Activated T-cell treated with anti-CD3 and anti-CD28 coated beads, Interleukin-2, amount 50 U/mL, for 4 hours (primary cell): ENCODE data around the gene KCNQ5. TPM values are rescaled to one million over a fixed set of nuclear protein-coding genes. Genes with fewer than 3 reads are reported as not detected.
"Not testable (repeated sequence)": the region's sequence is repeated elsewhere in the genome, so short reads cannot be mapped to it uniquely, and the experiment has no call there.

ENCODE experiments used
- ATAC-seq, 2 donors: fragments of 200-7000 bp; cut with Tn5 transposase; one replicate each; pipeline ENCODE4 v1.10.0; 2021
- DNase-seq: peaks from one replicate; pipeline ENCODE4 v3.0.0-alpha.2; 2020
- H3K27me3 Mint-ChIP-seq: one replicate; pipeline ENCODE4 v1.8.0; 2021; ENCODE audit warnings: low read depth, mixed read lengths
- H3K36me3 Mint-ChIP-seq: one replicate; pipeline ENCODE4 v1.8.0; 2022; ENCODE audit warnings: mixed read lengths; ENCODE audit not compliant: insufficient read depth
- H3K4me1 Mint-ChIP-seq: one replicate; pipeline ENCODE4 v1.8.0; 2021; ENCODE audit warnings: low read depth, mixed read lengths
- H3K4me3 Mint-ChIP-seq: one replicate; pipeline ENCODE4 v1.8.0; 2021; ENCODE audit warnings: mild to moderate bottlenecking, moderate library complexity, mixed read lengths
- H3K9me3 Mint-ChIP-seq: one replicate; pipeline ENCODE4 v1.8.0; 2021; ENCODE audit warnings: mixed read lengths
- total RNA-seq, 3 donors: library from RNA; stranded (reverse); gene quantifications; one replicate each; pipeline ENCODE4 v1.2.1, GENCODE V29; 2021

KCNQ5 gene
- total RNA-seq, 3 donors from 2014 or later: 9.7 to 13.1 (median 11.0) TPM

GRCh38 chr6:73156793-73157767, 535.2 kb downstream of the KCNQ5 start:
- H3K9me3 Mint-ChIP-seq: peaks cover 4% of the 10 kb centered on the region
- no peak for ATAC-seq
- H3K4me1 Mint-ChIP-seq: peaks cover 1% of the 10 kb centered on the region

GRCh38 chr6:73157870-73158269, 536.0 kb downstream of the KCNQ5 start:
- no peaks in the 10 kb centered on the region for H3K4me1 Mint-ChIP-seq
- no peak overlapping the region for H3K4me3 Mint-ChIP-seq
- H3K36me3 Mint-ChIP-seq: peaks cover 4% of the 10 kb centered on the region
- ATAC-seq (no peak), DNase-seq (no peak)
- H3K9me3 Mint-ChIP-seq: peaks cover 4% of the 10 kb centered on the region
- H3K27me3 Mint-ChIP-seq: no peaks in the 10 kb centered on the region

More at GRCh38 chr6:73156793-73157767, 535.2 kb downstream of the KCNQ5 start:
- Mint-ChIP-seq H3K27me3 (no peaks in the 10 kb centered on the region), H3K4me3 (no peak overlapping the region), H3K36me3 (peaks cover 4% of the 10 kb centered on the region)
- no peak for DNase-seq

DNA sequence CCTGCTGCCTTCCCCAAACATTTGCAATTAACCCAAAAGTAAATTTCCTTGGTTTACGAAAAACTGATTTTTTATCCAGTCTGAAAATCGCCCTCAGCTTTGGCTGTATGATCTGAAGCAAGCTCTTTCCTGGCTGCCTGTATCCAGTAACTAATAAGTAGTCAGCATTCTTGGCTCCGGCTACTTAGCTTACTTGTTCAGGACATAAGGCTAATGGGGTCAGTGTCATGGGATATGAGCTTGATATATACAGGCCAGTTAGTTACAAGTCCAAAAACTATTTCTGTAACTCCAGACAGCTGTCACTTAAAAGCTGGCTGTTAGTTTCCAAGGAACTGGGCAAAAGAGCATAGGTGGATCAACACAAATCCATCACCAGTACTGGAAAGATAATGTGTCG, 547.2 kb downstream of the KCNQ5 start:
- no peaks in the 10 kb centered on the region for H3K27me3 Mint-ChIP-seq
- no peaks in the 10 kb centered on the region for H3K9me3 Mint-ChIP-seq
- H3K4me3 Mint-ChIP-seq: no peak overlapping the region
- DNase-seq: no peak
- no peak for ATAC-seq
- H3K4me1 Mint-ChIP-seq: no peaks in the 10 kb centered on the region
- no peaks in the 10 kb centered on the region for H3K36me3 Mint-ChIP-seq

- Mint-ChIP-seq H3K4me3 (no peak overlapping the region), H3K9me3 (no peaks in the 10 kb centered on the region), H3K27me3 (no peaks in the 10 kb centered on the region), H3K4me1 (no peaks in the 10 kb centered on the region), H3K36me3 (no peaks in the 10 kb centered on the region)
- no peak for ATAC-seq
- DNase-seq: no peak
These were observed 547.8 kb downstream of the KCNQ5 start for GRCh38 chr6:73169633-73170032.

DNA sequence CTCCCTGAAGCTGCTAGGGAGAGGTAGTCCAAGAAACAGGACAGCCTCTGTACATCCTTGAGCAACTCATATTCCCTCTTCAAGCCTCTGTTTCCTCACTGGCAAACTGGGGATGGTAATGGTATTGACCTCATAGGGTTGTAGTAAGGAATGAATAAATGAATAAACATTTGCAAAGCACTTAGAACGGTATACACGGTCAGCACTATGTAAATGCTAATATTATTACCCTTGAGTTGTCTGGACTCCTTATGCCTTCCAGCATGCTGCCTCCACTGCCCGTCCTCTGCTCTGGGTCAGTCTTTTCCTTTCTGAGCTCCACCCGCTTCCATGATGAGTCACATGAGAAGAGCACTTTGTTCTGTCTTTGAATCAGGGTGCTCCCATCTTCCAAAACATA, 552.8 kb downstream of the KCNQ5 start:
- DNase-seq (no peak), ATAC-seq (no peak)
- no peak overlapping the region for H3K4me3 Mint-ChIP-seq
- H3K4me1 Mint-ChIP-seq: no peaks in the 10 kb centered on the region
- no peaks in the 10 kb centered on the region for H3K36me3 Mint-ChIP-seq
- no peaks in the 10 kb centered on the region for H3K9me3 Mint-ChIP-seq
- no peaks in the 10 kb centered on the region for H3K27me3 Mint-ChIP-seq

DNA sequence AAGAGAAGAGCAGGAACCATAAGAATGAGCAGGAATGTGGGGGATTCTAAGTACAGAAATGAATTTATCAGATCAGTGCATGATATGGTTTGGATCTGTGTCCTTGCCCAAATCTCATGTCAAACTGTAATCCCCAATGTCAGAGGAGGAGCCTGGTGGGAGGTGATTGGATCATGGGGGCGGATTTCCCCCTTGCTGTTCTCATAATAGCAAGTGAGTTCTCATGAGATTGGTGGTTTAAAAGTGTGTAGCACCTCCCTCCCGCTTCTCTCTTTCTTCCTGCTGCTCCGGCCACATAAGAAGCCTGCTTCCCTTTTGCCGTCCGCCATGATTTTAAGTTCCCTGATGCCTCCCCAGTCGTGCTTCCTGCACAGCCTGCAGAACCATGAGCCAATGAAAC, 554.2 kb downstream of the KCNQ5 start:
- Mint-ChIP-seq H3K9me3 (no peaks in the 10 kb centered on the region), H3K4me3 (no peak overlapping the region), H3K4me1 (peaks cover 4% of the 10 kb centered on the region), H3K27me3 (no peaks in the 10 kb centered on the region), H3K36me3 (no peaks in the 10 kb centered on the region)
- ATAC-seq: no peak
- DNase-seq: no peak

DNA sequence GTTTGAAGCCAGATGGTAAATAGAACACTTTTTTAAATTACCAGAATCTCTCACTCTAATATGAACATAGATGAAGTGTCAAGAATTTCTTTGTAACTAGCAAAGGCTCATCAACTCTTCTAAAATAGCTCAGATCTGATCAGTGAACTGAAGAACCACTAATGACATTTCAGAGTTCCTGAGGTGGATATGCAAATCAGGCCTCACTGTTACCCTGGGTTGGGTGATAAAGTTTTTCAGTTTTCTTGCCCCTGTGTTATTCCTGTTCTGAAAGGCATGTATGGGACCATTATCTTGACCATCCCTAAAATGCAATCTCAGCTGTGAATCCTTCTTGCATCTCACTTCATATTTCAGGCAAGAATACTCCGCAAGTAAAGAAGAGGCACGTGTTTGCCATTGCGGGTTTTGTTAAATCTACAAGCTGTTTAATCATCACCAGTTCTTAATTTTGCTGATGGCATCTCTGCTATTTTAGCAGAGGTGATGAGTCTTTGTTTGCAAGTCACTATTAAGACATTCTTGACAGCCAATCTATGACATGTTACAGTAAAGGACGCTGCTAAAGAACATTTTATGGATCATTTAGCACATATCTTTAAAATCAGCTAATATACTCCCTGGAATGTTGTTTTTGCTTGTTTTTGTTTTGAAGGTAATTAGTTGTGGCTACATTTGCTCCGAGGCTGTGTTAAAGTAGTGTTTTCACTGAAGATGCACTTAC, 555.5 kb downstream of the KCNQ5 start:
- H3K9me3 Mint-ChIP-seq: no peaks in the 10 kb centered on the region
- no peaks in the 10 kb centered on the region for H3K27me3 Mint-ChIP-seq
- no peak for DNase-seq

GRCh38 chr6:73180076-73180738, 558.3 kb downstream of the KCNQ5 start:
- Mint-ChIP-seq H3K27me3 (no peaks in the 10 kb centered on the region), H3K9me3 (no peaks in the 10 kb centered on the region), H3K36me3 (no peaks in the 10 kb centered on the region), H3K4me1 (peaks cover 4% of the 10 kb centered on the region), H3K4me3 (no peak overlapping the region)
- DNase-seq (no peak), ATAC-seq (no peak)

More for the DNA sequence above, 555.5 kb downstream of the KCNQ5 start:
- Mint-ChIP-seq H3K36me3 (no peaks in the 10 kb centered on the region), H3K4me1 (peaks cover 4% of the 10 kb centered on the region), H3K4me3 (no peak overlapping the region)
- no peak for ATAC-seq

DNA sequence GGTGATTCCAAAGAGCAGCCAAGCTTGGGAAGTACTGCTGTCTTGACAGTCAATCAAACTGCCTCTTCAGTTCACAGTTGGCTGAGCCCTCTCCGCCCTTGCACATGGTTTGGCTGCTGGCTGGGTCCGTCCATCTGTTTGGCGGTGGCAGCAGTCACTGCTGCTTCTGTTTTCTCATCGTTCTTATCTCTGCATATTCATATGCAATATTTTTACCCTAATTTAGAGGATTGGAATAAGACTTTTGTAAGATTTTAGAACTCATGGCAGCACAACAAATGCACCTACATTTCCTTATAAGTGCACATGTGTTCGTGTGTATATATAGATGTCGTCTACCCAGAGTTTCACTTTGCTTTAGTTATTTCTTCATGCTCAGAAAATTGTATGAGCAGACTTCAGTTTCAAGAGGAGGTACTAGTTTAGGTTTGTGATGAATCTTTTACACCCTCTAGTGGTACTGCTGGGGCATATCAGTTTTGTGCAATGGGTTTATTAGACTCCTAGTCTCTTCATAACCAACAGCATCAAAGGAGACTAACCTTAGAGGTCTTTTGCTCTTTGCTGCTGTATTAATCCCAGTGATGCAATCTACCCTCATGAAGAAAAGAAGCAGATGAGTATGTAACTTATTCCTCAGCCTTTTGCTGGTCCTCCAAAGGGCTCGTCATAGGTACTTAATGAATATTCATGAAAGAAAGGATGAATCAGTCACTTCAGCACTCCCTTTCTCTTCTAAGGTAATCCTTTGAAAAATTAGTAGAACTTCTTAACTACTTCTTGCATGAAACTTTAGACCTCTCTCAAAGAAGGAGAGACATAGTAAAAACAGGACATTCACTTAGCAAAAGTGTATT, 559.1 kb downstream of the KCNQ5 start:
- no peaks in the 10 kb centered on the region for H3K9me3 Mint-ChIP-seq
- DNase-seq: no peak
- no peak overlapping the region for H3K4me3 Mint-ChIP-seq

GRCh38 chr6:73182021-73182607, 560.2 kb downstream of the KCNQ5 start:
- Mint-ChIP-seq H3K9me3 (no peaks in the 10 kb centered on the region), H3K4me3 (no peak overlapping the region), H3K27me3 (no peaks in the 10 kb centered on the region), H3K36me3 (no peaks in the 10 kb centered on the region), H3K4me1 (peaks cover 4% of the 10 kb centered on the region)
- no peak for DNase-seq
- ATAC-seq: no peak

More for the DNA sequence above, 559.1 kb downstream of the KCNQ5 start:
- H3K4me1 Mint-ChIP-seq: peaks cover 4% of the 10 kb centered on the region
- peak; percentile 88 to 89 for ATAC-seq
- H3K36me3 Mint-ChIP-seq: no peaks in the 10 kb centered on the region
- no peaks in the 10 kb centered on the region for H3K27me3 Mint-ChIP-seq

- H3K9me3 Mint-ChIP-seq, H3K36me3 Mint-ChIP-seq, ATAC-seq, H3K27me3 Mint-ChIP-seq, DNase-seq, H3K4me3 Mint-ChIP-seq, H3K4me1 Mint-ChIP-seq: not testable (repeated sequence)
These were observed 571.4 kb downstream of the KCNQ5 start for GRCh38 chr6:73193302-73193701.

DNA sequence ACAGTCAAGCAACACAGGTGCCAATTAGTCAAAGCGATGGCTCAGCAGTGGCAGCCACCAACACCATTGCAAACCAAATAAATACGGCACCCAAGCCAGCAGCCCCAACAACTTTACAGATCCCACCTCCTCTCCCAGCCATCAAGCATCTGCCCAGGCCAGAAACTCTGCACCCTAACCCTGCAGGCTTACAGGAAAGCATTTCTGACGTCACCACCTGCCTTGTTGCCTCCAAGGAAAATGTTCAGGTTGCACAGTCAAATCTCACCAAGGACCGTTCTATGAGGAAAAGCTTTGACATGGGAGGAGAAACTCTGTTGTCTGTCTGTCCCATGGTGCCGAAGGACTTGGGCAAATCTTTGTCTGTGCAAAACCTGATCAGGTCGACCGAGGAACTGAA, 572.9 kb downstream of the KCNQ5 start:
- no peaks in the 10 kb centered on the region for H3K9me3 Mint-ChIP-seq
- no peaks in the 10 kb centered on the region for H3K4me1 Mint-ChIP-seq
- no peak overlapping the region for H3K4me3 Mint-ChIP-seq
- peaks cover 8% of the 10 kb centered on the region for H3K36me3 Mint-ChIP-seq
- ATAC-seq: no peak
- no peak for DNase-seq
- H3K27me3 Mint-ChIP-seq: no peaks in the 10 kb centered on the region

- Mint-ChIP-seq H3K36me3 (peaks cover 2% of the 10 kb centered on the region), H3K4me3 (no peak overlapping the region), H3K27me3 (peaks cover 3% of the 10 kb centered on the region), H3K9me3 (no peaks in the 10 kb centered on the region), H3K4me1 (no peaks in the 10 kb centered on the region)
- DNase-seq (no peak), ATAC-seq (no peak)
These were observed 578.4 kb downstream of the KCNQ5 start for GRCh38 chr6:73200247-73200646.
